ENCODE measurements around the gene SAMD10. TPM values are rescaled to one million over a fixed set of nuclear protein-coding genes. Genes with fewer than 3 reads are reported as not detected.

SAMD10 gene
- 10 to 100 TPM; 25.4 to 30.7 TPM for total RNA-seq

GRCh38 chr20:63979557-63980316 is at the start of gene SAMD10:
Gene SAMD10 (minus strand): TSS chr20:63979642. CDS start chr20:63979467, 175 bp downstream.
- intact Hi-C loops (cut with DNase I, micrococcal nuclease): loop anchor here (1.0 to 10.0 kb wide), 13 partner anchors 23 to 765 kb away; partner anchors contain the start of genes UCKL1 (in 2 of the 2), ARFRP1 (in 1 of the 2), GMEB2 (in 1 of the 2) and LIME1 (in 1 of the 2)
- Mint-ChIP-seq H3K4me1 (peaks cover 63% of the 10 kb centered on the region), H3K36me3 (ENCODE audit: low read depth) (peaks cover 39% of the 10 kb centered on the region), H3K4me3 (peak within 1 kb of the TSS; percentile 97), H3K27ac (peak within 1 kb of the TSS; percentile 98), H3K9me3 (ENCODE audit: low read depth) (no peaks in the 10 kb centered on the region), H3K27me3 (no peaks in the 10 kb centered on the region)
- POLR2A ChIA-PET: interaction anchor here (0.6 to 1.3 kb wide), 4 partner anchors 11 to 353 kb away, joined by 3 to 9 read pairs (median 4); partner anchors contain the start of gene GMEB2
- DNase-seq (peak; percentile 96), ATAC-seq (peak; percentile 59)
- CTCF ChIA-PET: interaction anchor here (0.5 to 2.5 kb wide), 18 partner anchors 12 to 306 kb away, joined by 3 to 32 read pairs (median 4); partner anchors contain the start of genes DNAJC5, TCEA2, TPD52L2 and UCKL1

- no peaks in the 10 kb centered on the region for H3K4me1 Mint-ChIP-seq
- H3K4me3 Mint-ChIP-seq: no peak overlapping the region
- no peak overlapping the region for H3K27ac Mint-ChIP-seq
- ChIA-PET CTCF (interaction anchor here (1.2 to 1.5 kb wide), 2 partner anchors 10 to 25 kb away, joined by 3 to 10 read pairs; no protein-coding TSS in a partner anchor), POLR2A (no interaction called here)
- DNase-seq: no peak
- no peaks in the 10 kb centered on the region for H3K27me3 Mint-ChIP-seq
- intact Hi-C loops (cut with DNase I, micrococcal nuclease): no loop called here
- ATAC-seq: no peak
- no peaks in the 10 kb centered on the region for H3K9me3 Mint-ChIP-seq (ENCODE audit: low read depth)
- peaks cover 41% of the 10 kb centered on the region for H3K36me3 Mint-ChIP-seq (ENCODE audit: low read depth)
These were observed 48.7 kb upstream of the SAMD10 start for GRCh38 chr20:64027981-64028685.

GRCh38 chr20:64025826-64026412 is 46.5 kb upstream of the SAMD10 start:
- ATAC-seq (no peak), DNase-seq (no peak)
- ChIA-PET CTCF (interaction anchor here (0.7 kb wide), 1 partner anchor 12 kb away, joined by 3 read pairs; no protein-coding TSS in a partner anchor), POLR2A (no interaction called here)
- Mint-ChIP-seq H3K36me3 (ENCODE audit: low read depth) (peaks cover 49% of the 10 kb centered on the region), H3K9me3 (ENCODE audit: low read depth) (no peaks in the 10 kb centered on the region), H3K27ac (no peak overlapping the region), H3K4me3 (no peak overlapping the region), H3K27me3 (no peaks in the 10 kb centered on the region), H3K4me1 (no peaks in the 10 kb centered on the region)
- intact Hi-C loops (cut with DNase I, micrococcal nuclease): no loop called here

GRCh38 chr20:64025101-64025825 is 45.8 kb upstream of the SAMD10 start:
- Mint-ChIP-seq H3K36me3 (ENCODE audit: low read depth) (peaks cover 48% of the 10 kb centered on the region), H3K27me3 (no peaks in the 10 kb centered on the region), H3K4me1 (no peaks in the 10 kb centered on the region), H3K27ac (no peak overlapping the region), H3K9me3 (ENCODE audit: low read depth) (no peaks in the 10 kb centered on the region), H3K4me3 (no peak overlapping the region)
- ChIA-PET POLR2A (no interaction called here), CTCF (no interaction called here)
- DNase-seq (no peak), ATAC-seq (no peak)
- intact Hi-C loops (cut with DNase I, micrococcal nuclease): no loop called here

GRCh38 chr20:64024141-64024990 is 44.9 kb upstream of the SAMD10 start:
- no peak for ATAC-seq
- intact Hi-C loops (cut with DNase I, micrococcal nuclease): no loop called here
- peaks cover 48% of the 10 kb centered on the region for H3K36me3 Mint-ChIP-seq (ENCODE audit: low read depth)
- ChIA-PET POLR2A (no interaction called here), CTCF (no interaction called here)
- H3K4me1 Mint-ChIP-seq: no peaks in the 10 kb centered on the region
- no peak overlapping the region for H3K27ac Mint-ChIP-seq
- no peak for DNase-seq
- no peaks in the 10 kb centered on the region for H3K9me3 Mint-ChIP-seq (ENCODE audit: low read depth)
- H3K4me3 Mint-ChIP-seq: no peak overlapping the region
- no peaks in the 10 kb centered on the region for H3K27me3 Mint-ChIP-seq

GRCh38 chr20:64023361-64024140 is 44.1 kb upstream of the SAMD10 start:
- DNase-seq (no peak), ATAC-seq (no peak)
- CTCF ChIA-PET: no interaction called here
- H3K27me3 Mint-ChIP-seq: no peaks in the 10 kb centered on the region
- peaks cover 48% of the 10 kb centered on the region for H3K36me3 Mint-ChIP-seq (ENCODE audit: low read depth)
- H3K27ac Mint-ChIP-seq: no peak overlapping the region
- H3K4me1 Mint-ChIP-seq: no peaks in the 10 kb centered on the region
- no peak overlapping the region for H3K4me3 Mint-ChIP-seq
- intact Hi-C loops (cut with DNase I, micrococcal nuclease): no loop called here
- H3K9me3 Mint-ChIP-seq (ENCODE audit: low read depth): no peaks in the 10 kb centered on the region
- POLR2A ChIA-PET: no interaction called here

GRCh38 chr20:64022671-64023360 is 43.4 kb upstream of the SAMD10 start:
- Mint-ChIP-seq H3K27me3 (no peaks in the 10 kb centered on the region), H3K36me3 (ENCODE audit: low read depth) (peaks cover 55% of the 10 kb centered on the region), H3K27ac (no peak overlapping the region), H3K9me3 (ENCODE audit: low read depth) (no peaks in the 10 kb centered on the region), H3K4me3 (no peak overlapping the region), H3K4me1 (no peaks in the 10 kb centered on the region)
- no peak for DNase-seq
- CTCF ChIA-PET: no interaction called here
- intact Hi-C loops (cut with DNase I, micrococcal nuclease): no loop called here
- POLR2A ChIA-PET: no interaction called here
- ATAC-seq: no peak

GRCh38 chr20:64021124-64021975 is 41.9 kb upstream of the SAMD10 start:
- intact Hi-C loops (cut with DNase I, micrococcal nuclease): no loop called here
- DNase-seq (no peak), ATAC-seq (no peak)
- Mint-ChIP-seq H3K4me1 (no peaks in the 10 kb centered on the region), H3K36me3 (ENCODE audit: low read depth) (peaks cover 59% of the 10 kb centered on the region), H3K27me3 (no peaks in the 10 kb centered on the region), H3K9me3 (ENCODE audit: low read depth) (no peaks in the 10 kb centered on the region), H3K27ac (no peak overlapping the region), H3K4me3 (no peak overlapping the region)
- ChIA-PET POLR2A (no interaction called here), CTCF (no interaction called here)

GRCh38 chr20:64015635-64016034 is 36.2 kb upstream of the SAMD10 start:
- no peak for DNase-seq
- POLR2A ChIA-PET: no interaction called here
- no peak overlapping the region for H3K27ac Mint-ChIP-seq
- CTCF ChIA-PET: no interaction called here
- H3K9me3 Mint-ChIP-seq (ENCODE audit: low read depth): no peaks in the 10 kb centered on the region
- no peak for ATAC-seq
- intact Hi-C loops (cut with DNase I, micrococcal nuclease): no loop called here
- no peaks in the 10 kb centered on the region for H3K27me3 Mint-ChIP-seq
- peaks cover 25% of the 10 kb centered on the region for H3K4me1 Mint-ChIP-seq
- H3K36me3 Mint-ChIP-seq (ENCODE audit: low read depth): peaks cover 60% of the 10 kb centered on the region
- no peak overlapping the region for H3K4me3 Mint-ChIP-seq

Data from activated CD4-positive, alpha-beta T cell treated with anti-CD3 and anti-CD28 coated beads for 36 hours (primary cell).